WTC11 (cell line): ENCODE measurements around the gene FOXJ1.

ENCODE experiments used
- CBFB ChIP-seq: sonication (generic); formaldehyde crosslinking; IDR thresholded peaks from 2 replicates; pipeline ENCODE4 v1.8.1; 2022; ENCODE audit warnings: mild to moderate bottlenecking, low read depth, missing genetic modification reagents
- E2F1 ChIP-seq: sonication (generic); formaldehyde crosslinking; IDR thresholded peaks from 2 replicates; pipeline ENCODE4 v1.8.0; 2022; ENCODE audit warnings: mild to moderate bottlenecking, missing genetic modification reagents
- E2F4 ChIP-seq: sonication (generic); formaldehyde crosslinking; IDR thresholded peaks from 2 replicates; pipeline ENCODE4 v1.8.1; 2022; ENCODE audit warnings: low read depth, mild to moderate bottlenecking, moderate library complexity, missing genetic modification reagents, borderline replicate concordance
- ETV6 ChIP-seq: sonication (generic); formaldehyde crosslinking; IDR thresholded peaks from 2 replicates; pipeline ENCODE4 v1.8.1; 2022; ENCODE audit warnings: mild to moderate bottlenecking, missing genetic modification reagents
- IRF1 ChIP-seq: sonication (generic); formaldehyde crosslinking; IDR thresholded peaks from 2 replicates; pipeline ENCODE4 v1.8.0; 2023; ENCODE audit warnings: missing genetic modification reagents
- MXD4 ChIP-seq: fragments of 250-450 bp; sonication (Bioruptor Pico); IDR thresholded peaks from 2 replicates; pipeline ENCODE4 v1.8.0; 2021; ENCODE audit warnings: mild to moderate bottlenecking, moderate library complexity, borderline replicate concordance
- MYBL2 ChIP-seq: sonication (generic); formaldehyde crosslinking; IDR thresholded peaks from 2 replicates; pipeline ENCODE4 v1.8.1; 2023; ENCODE audit warnings: mild to moderate bottlenecking, moderate library complexity, missing genetic modification reagents
- NFYB ChIP-seq: sonication (generic); formaldehyde crosslinking; conservative IDR thresholded peaks from 2 replicates; pipeline ENCODE4 v1.8.0; 2022; ENCODE audit warnings: low read depth, missing genetic modification reagents
- SP1 ChIP-seq: sonication (generic); formaldehyde crosslinking; conservative IDR thresholded peaks from 2 replicates; pipeline ENCODE4 v1.8.1; 2022; ENCODE audit warnings: missing genetic modification reagents
- TF ChIP-seq, protein P1 (sequence below): fragments of 200-600 bp; IDR thresholded peaks from 2 replicates; pipeline ENCODE4 v1.8.0; 2022; ENCODE audit warnings: antibody characterized with exemption
- TF ChIP-seq, protein P2 (sequence below): sonication (generic); formaldehyde crosslinking; IDR thresholded peaks from 2 replicates; pipeline ENCODE4 v1.8.1; 2023; ENCODE audit warnings: mild to moderate bottlenecking, missing genetic modification reagents, moderate library complexity

DNA sequence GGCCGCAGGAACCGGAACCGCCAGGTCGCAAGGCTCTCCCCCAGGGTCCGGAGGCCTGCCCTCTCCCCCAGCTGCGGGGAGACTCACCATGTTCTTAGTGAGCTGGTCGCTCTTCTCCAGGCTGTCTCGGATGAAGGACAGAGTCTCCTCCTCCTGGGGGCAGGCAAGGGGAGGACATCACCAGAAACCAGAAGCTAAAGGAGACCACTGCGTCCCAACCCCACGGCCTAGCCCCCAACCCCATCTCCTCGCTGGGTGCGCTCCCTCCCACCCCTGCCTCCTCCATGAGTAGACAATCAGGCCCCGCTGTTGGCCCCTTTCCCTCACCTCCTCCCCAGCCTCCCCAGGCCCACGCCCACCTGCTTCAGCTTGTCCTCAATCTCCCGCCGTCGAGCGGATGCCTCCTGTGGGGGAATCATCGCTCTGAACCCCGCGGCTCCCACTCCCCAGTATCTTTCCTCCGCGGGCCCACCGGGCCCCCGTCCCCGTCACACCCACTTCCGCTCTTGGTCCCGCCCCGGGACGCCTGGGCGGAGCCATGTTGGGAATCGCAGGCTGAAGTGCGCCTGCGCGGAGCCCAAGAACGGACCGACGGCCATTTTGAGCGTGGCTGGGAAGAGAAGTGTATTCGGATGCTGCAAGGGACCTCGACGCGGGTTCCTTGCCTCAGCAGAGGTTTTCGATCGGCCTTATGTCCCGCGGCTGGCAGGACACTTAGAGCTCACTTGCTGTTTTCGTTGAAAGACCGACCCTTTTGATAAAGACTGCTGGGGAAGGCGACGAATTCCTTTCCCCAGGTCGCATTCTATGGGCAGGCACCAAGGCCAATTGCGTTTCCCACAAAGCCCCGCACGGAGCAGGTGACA, 37.5 kb downstream of the FOXJ1 start, which contains the start of gene EXOC7:
- TF ChIP-seq NFYB (CRISPR knock-in tag) (no peak), MXD4 (CRISPR knock-in tag) (no peak), SP1 (peak; percentile 77), MYBL2 (CRISPR knock-in tag) (no peak), CBFB (no peak), IRF1 (CRISPR knock-in tag) (no peak), E2F1 (CRISPR knock-in tag) (0 out of 2 replicates have a peak, but pooled peaks have one; percentile 24), E2F4 (CRISPR knock-in tag) (no peak), ETV6 (CRISPR knock-in tag) (peak; percentile 85)
- TF ChIP-seq, protein P1, sequence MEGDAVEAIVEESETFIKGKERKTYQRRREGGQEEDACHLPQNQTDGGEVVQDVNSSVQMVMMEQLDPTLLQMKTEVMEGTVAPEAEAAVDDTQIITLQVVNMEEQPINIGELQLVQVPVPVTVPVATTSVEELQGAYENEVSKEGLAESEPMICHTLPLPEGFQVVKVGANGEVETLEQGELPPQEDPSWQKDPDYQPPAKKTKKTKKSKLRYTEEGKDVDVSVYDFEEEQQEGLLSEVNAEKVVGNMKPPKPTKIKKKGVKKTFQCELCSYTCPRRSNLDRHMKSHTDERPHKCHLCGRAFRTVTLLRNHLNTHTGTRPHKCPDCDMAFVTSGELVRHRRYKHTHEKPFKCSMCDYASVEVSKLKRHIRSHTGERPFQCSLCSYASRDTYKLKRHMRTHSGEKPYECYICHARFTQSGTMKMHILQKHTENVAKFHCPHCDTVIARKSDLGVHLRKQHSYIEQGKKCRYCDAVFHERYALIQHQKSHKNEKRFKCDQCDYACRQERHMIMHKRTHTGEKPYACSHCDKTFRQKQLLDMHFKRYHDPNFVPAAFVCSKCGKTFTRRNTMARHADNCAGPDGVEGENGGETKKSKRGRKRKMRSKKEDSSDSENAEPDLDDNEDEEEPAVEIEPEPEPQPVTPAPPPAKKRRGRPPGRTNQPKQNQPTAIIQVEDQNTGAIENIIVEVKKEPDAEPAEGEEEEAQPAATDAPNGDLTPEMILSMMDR: no peak
- TF ChIP-seq, protein P2, sequence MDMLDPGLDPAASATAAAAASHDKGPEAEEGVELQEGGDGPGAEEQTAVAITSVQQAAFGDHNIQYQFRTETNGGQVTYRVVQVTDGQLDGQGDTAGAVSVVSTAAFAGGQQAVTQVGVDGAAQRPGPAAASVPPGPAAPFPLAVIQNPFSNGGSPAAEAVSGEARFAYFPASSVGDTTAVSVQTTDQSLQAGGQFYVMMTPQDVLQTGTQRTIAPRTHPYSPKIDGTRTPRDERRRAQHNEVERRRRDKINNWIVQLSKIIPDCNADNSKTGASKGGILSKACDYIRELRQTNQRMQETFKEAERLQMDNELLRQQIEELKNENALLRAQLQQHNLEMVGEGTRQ (CRISPR knock-in tag): 0 out of 2 replicates have a peak, but pooled peaks have one; percentile 28
